Sigmoid colon (tissue), 7 donors: Measurements from ENCODE around the gene GLS. TPM values are rescaled to one million over a fixed set of nuclear protein-coding genes. Genes with fewer than 3 reads are reported as not detected.
"Not testable (repeated sequence)": the region's sequence is repeated elsewhere in the genome, so short reads cannot be mapped to it uniquely, and the experiment has no call there.

Experiments
- DNase-seq: peaks from one replicate; pipeline ENCODE4 v3.0.0-alpha.2; 2019
- H3K27ac ChIP-seq, 4 donors: fragments of 200-600 bp; sonication (generic); one replicate each; pipeline ENCODE4 v1.5.1; 2016 to 2019; ENCODE audit warnings: mild to moderate bottlenecking in 1 of 4
- H3K27me3 ChIP-seq, 3 donors: fragments of 200-600 bp; sonication (generic); one replicate each; pipeline ENCODE4 v1.5.1; 2019; ENCODE audit warnings: mild to moderate bottlenecking in 1 of 3
- H3K36me3 ChIP-seq, 4 donors: fragments of 200-600 bp; sonication (generic); one replicate each; pipeline ENCODE4 v1.5.1; 2016 to 2019
- H3K4me1 ChIP-seq, 4 donors: fragments of 200-600 bp; sonication (generic); one replicate each; pipeline ENCODE4 v1.5.1; 2017 to 2019
- H3K4me3 ChIP-seq, 4 donors: fragments of 200-600 bp; sonication (generic); one replicate each; pipeline ENCODE4 v1.5.1; 2017 to 2019; ENCODE audit warnings: mild to moderate bottlenecking in 2 of 4, moderate library complexity in 1 of 4
- H3K9me3 ChIP-seq, 4 donors: fragments of 200-600 bp in 3 of 4; sonication (generic) in 3 of 4; one replicate each; pipeline versions ENCODE4 v1.5.1 to v1.6.1; 2013 to 2019
- CTCF ChIP-seq, 4 experiments: fragments of 450-650 bp in 3 of 4; fragments of 200-600 bp in 1 of 4; IDR thresholded peaks; one replicate each; pipeline ENCODE4 v1.5.1; 2016 to 2019; ENCODE audit warnings: antibody characterized with exemption in 4 of 4, mild to moderate bottlenecking in 3 of 4, moderate library complexity in 2 of 4
- EP300 ChIP-seq, 4 donors: sonication (generic); formaldehyde crosslinking; IDR thresholded peaks; one replicate each; pipeline ENCODE4 v1.6.1; 2017; ENCODE audit warnings: antibody characterized with exemption in 4 of 4
- POLR2A ChIP-seq, 2 donors: fragments of 450-650 bp; IDR thresholded peaks; one replicate each; pipeline ENCODE4 v1.6.1; 2016; ENCODE audit warnings: antibody characterized with exemption in 2 of 2, mild to moderate bottlenecking in 2 of 2, moderate library complexity in 2 of 2
- POLR2AphosphoS5 ChIP-seq, 4 donors: sonication (generic); formaldehyde crosslinking; IDR thresholded peaks; one replicate each; pipeline ENCODE4 v1.6.1; 2017; ENCODE audit warnings: antibody characterized with exemption in 4 of 4
- WGBS, 2 donors: extraction: QIAGEN DNeasy Blood & Tissue Kit; methylation state at CpG; one replicate each; pipeline ENCODE4 v1.1.7; 2013; 5-methylcytosine and 5-hydroxymethylcytosine counted together
- intact Hi-C: fragments of 100-400 bp; cut with DNase I; formaldehyde crosslinking; loops from one replicate; pipeline ENCODE4 v1.15.1; 2023
- polyA plus RNA-seq, 3 donors: library from polyadenylated mRNA; stranded (reverse); fragments of 200-250 nt; gene quantifications; one replicate each; pipeline ENCODE4 v1.2.3, GENCODE V29; 2013
- total RNA-seq, 4 donors: library from RNA; depleted of rRNA; stranded (reverse); fragments of >200 nt; gene quantifications; one replicate each; pipeline ENCODE4 v1.1.0, GENCODE V29; 2016
- donor health status: healthy with polysubstance abuse.
- donor health status: Bipolar disorder and iron deficiency.
- donor health status: healthy.

Gene GLS
- total and polyA plus RNA-seq, 7 donors, result 15.0 to 139 (median 87.1) TPM

GRCh38 chr2:190881598-190882410 lies 1.2 kb downstream of the GLS start:
- Histone ChIP-seq H3K4me1 (peaks cover 0 to 49% (median 35%) of the 10 kb centered on the region in 4 donors), H3K36me3 (no peaks in the 10 kb centered on the region), H3K27me3 (no peaks in the 10 kb centered on the region), H3K27ac (peak overlapping the region; percentile 87 to 97 (median 96)), H3K9me3 (no peaks in the 10 kb centered on the region), H3K4me3 (peak overlapping the region; percentile 70 to 94 (median 92))
- DNase-seq, result peak; percentile 79
- intact Hi-C loops, result loop anchor here (5.0 to 10.0 kb wide), 2 partner anchors 130 to 237 kb away; partner anchors contain the start of genes NAB1 and STAT1
- 1% methylated on average over 46 of the region's 46 CpGs for whole genome bisulfite sequencing, 2 donors
- TF ChIP-seq POLR2A (IDR thresholded peaks at IDR 0.05) (peak in 1 of 2 donors; percentile 30), POLR2AphosphoS5 (IDR thresholded peaks at IDR 0.05) (peak in 3 of 4 donors; percentile 48 to 76 (median 65)), CTCF (IDR thresholded peaks at IDR 0.05) (no peak), EP300 (IDR thresholded peaks at IDR 0.05) (no peak)

GRCh38 chr2:190882411-190882766 lies 1.8 kb downstream of the GLS start:
- peak overlapping the region; percentile 70 to 94 (median 92) for H3K4me3 ChIP-seq
- H3K27ac ChIP-seq, result peak overlapping the region; percentile 87 to 97 (median 96)
- no peak for DNase-seq
- no peak for TF ChIP-seq CTCF (IDR thresholded peaks at IDR 0.05)
- TF ChIP-seq POLR2A (IDR thresholded peaks at IDR 0.05), result no peak
- TF ChIP-seq EP300 (IDR thresholded peaks at IDR 0.05), result no peak
- no peak for TF ChIP-seq POLR2AphosphoS5 (IDR thresholded peaks at IDR 0.05)
- H3K36me3 ChIP-seq, result no peaks in the 10 kb centered on the region
- 6 to 9% methylated on average over 5 of the region's 5 CpGs for WGBS, 2 donors
- no peaks in the 10 kb centered on the region for H3K27me3 ChIP-seq
- intact Hi-C loops, result loop anchor here (5.0 to 10.0 kb wide), 2 partner anchors 130 to 238 kb away; partner anchors contain the start of genes NAB1 and STAT1
- no peaks in the 10 kb centered on the region for H3K9me3 ChIP-seq
- peaks cover 0 to 55% (median 41%) of the 10 kb centered on the region in 4 donors for H3K4me1 ChIP-seq

- intact Hi-C loops, result loop anchor here (5.0 to 10.0 kb wide), 2 partner anchors 129 to 238 kb away; partner anchors contain the start of genes NAB1 and STAT1
- 21 to 22% methylated on average over 4 of the region's 4 CpGs for WGBS, 2 donors
- no peaks in the 10 kb centered on the region for H3K9me3 ChIP-seq
- no peak for TF ChIP-seq CTCF (IDR thresholded peaks at IDR 0.05)
- no peak for TF ChIP-seq POLR2AphosphoS5 (IDR thresholded peaks at IDR 0.05)
- no peak for TF ChIP-seq EP300 (IDR thresholded peaks at IDR 0.05)
- TF ChIP-seq POLR2A (IDR thresholded peaks at IDR 0.05), result no peak
- H3K36me3 ChIP-seq, result no peaks in the 10 kb centered on the region
- no peaks in the 10 kb centered on the region for H3K27me3 ChIP-seq
- peak overlapping the region; percentile 87 to 97 (median 96) for H3K27ac ChIP-seq
- peak overlapping the region; percentile 70 to 94 (median 92) for H3K4me3 ChIP-seq
- peaks cover 0 to 61% (median 47%) of the 10 kb centered on the region in 4 donors for H3K4me1 ChIP-seq
- DNase-seq, result no peak
These were observed 2.4 kb downstream of the GLS start for GRCh38 chr2:190882856-190883582.

GRCh38 chr2:190885844-190886243 lies 5.2 kb downstream of the GLS start:
- H3K27me3 ChIP-seq, H3K4me3 ChIP-seq, H3K9me3 ChIP-seq, DNase-seq, H3K27ac ChIP-seq, H3K36me3 ChIP-seq: not testable (repeated sequence)
- intact Hi-C loops, result loop anchor here (10.0 kb wide), 1 partner anchor 241 kb away; the partner anchor contains the start of gene NAB1
- WGBS, 2 donors, result 88 to 93% methylated on average over 6 of the region's 6 CpGs
- peaks cover 0 to 72% (median 60%) of the 10 kb centered on the region in 4 donors for H3K4me1 ChIP-seq

GRCh38 chr2:190887089-190887488 lies 6.5 kb downstream of the GLS start:
- Histone ChIP-seq H3K4me1 (peaks cover 0 to 84% (median 72%) of the 10 kb centered on the region in 4 donors), H3K4me3 (no peak overlapping the region), H3K27me3 (no peaks in the 10 kb centered on the region), H3K9me3 (no peaks in the 10 kb centered on the region), H3K36me3 (no peaks in the 10 kb centered on the region), H3K27ac (peak overlapping the region in 3 of 4 donors; percentile 28 to 41 (median 35))
- intact Hi-C loops, result loop anchor here (10.0 kb wide), 1 partner anchor 242 kb away; the partner anchor contains the start of gene NAB1
- no peak for TF ChIP-seq CTCF (IDR thresholded peaks at IDR 0.05)
- no peak for TF ChIP-seq POLR2A (IDR thresholded peaks at IDR 0.05)
- no peak for TF ChIP-seq EP300 (IDR thresholded peaks at IDR 0.05)
- no peak for TF ChIP-seq POLR2AphosphoS5 (IDR thresholded peaks at IDR 0.05)
- DNase-seq, result no peak
- 56 to 70% methylated on average over 2 of the region's 2 CpGs for WGBS, 2 donors
